Neutrophil (primary cell): Measurements from ENCODE around the gene MKRN3.
"Not testable (repeated sequence)": the region's sequence is repeated elsewhere in the genome, so short reads cannot be mapped to it uniquely, and the experiment has no call there.

Experiments
- H3K27ac ChIP-seq: fragments of 200-600 bp; sonication (generic); 2 replicates; pipeline ENCODE4 v1.5.1; 2016; ENCODE audit warnings: mild to moderate bottlenecking, moderate library complexity
- H3K27me3 ChIP-seq: fragments of 200-600 bp; sonication (generic); 2 replicates; pipeline ENCODE4 v1.6.0; 2016; ENCODE audit warnings: mild to moderate bottlenecking
- H3K36me3 ChIP-seq: fragments of 200-600 bp; sonication (generic); 2 replicates; pipeline ENCODE4 v1.5.1; 2017
- H3K4me1 ChIP-seq, 2 experiments: fragments of 200-600 bp in 1 of 2; sonication (generic) in 1 of 2; 1 replicate in 1 of 2; 2 replicates in 1 of 2; pipeline versions ENCODE4 v1.5.1 to v1.6.1; 2013 to 2016; ENCODE audit warnings: low read depth in 1 of 2, low read length in 1 of 2, mild to moderate bottlenecking in 1 of 2, moderate library complexity in 1 of 2; ENCODE audit not compliant: control insufficient read depth in 1 of 2, insufficient read depth in 1 of 2
- H3K4me3 ChIP-seq, 2 experiments: fragments of 200-600 bp in 1 of 2; sonication (generic) in 1 of 2; 1 replicate in 1 of 2; 2 replicates in 1 of 2; pipeline ENCODE4 v1.5.1; 2013 to 2016; ENCODE audit warnings: low read depth in 1 of 2, low read length in 1 of 2, mild to moderate bottlenecking in 1 of 2, moderate library complexity in 1 of 2
- H3K9me3 ChIP-seq: fragments of 200-600 bp; sonication (generic); 2 replicates; pipeline ENCODE4 v1.5.1; 2016
- CTCF ChIP-seq: fragments of 200-600 bp; sonication (generic); IDR thresholded peaks from 2 replicates; pipeline ENCODE4 v1.5.1; 2016; ENCODE audit warnings: antibody characterized with exemption

The MKRN3 gene

GRCh38 chr15:23596736-23597135 is 31.3 kb downstream of the MKRN3 start:
- no peak for TF ChIP-seq CTCF
- no peaks in the 10 kb centered on the region for H3K36me3 ChIP-seq
- no peak overlapping the region for H3K27ac ChIP-seq
- no peaks in the 10 kb centered on the region for H3K9me3 ChIP-seq
- no peaks in the 10 kb centered on the region for H3K27me3 ChIP-seq
- no peak overlapping the region for H3K4me3 ChIP-seq
- no peaks in the 10 kb centered on the region for H3K4me1 ChIP-seq

GRCh38 chr15:23597278-23597677 is 31.8 kb downstream of the MKRN3 start:
- not testable (repeated sequence) for H3K9me3 ChIP-seq, H3K4me1 ChIP-seq, H3K27ac ChIP-seq, H3K27me3 ChIP-seq, H3K4me3 ChIP-seq, H3K36me3 ChIP-seq

GRCh38 chr15:23599053-23599452 is 33.6 kb downstream of the MKRN3 start:
- Histone ChIP-seq H3K4me1 (no peaks in the 10 kb centered on the region), H3K9me3 (no peaks in the 10 kb centered on the region), H3K27ac (no peak overlapping the region), H3K4me3 (no peak overlapping the region), H3K27me3 (no peaks in the 10 kb centered on the region), H3K36me3 (no peaks in the 10 kb centered on the region)
- TF ChIP-seq CTCF, result no peak

- TF ChIP-seq CTCF, result no peak
- Histone ChIP-seq H3K4me3 (no peak overlapping the region), H3K4me1 (no peaks in the 10 kb centered on the region), H3K27me3 (no peaks in the 10 kb centered on the region), H3K9me3 (no peaks in the 10 kb centered on the region), H3K27ac (no peak overlapping the region), H3K36me3 (no peaks in the 10 kb centered on the region)
Observed at GRCh38 chr15:23602124-23602523, 36.6 kb downstream of the MKRN3 start.

GRCh38 chr15:23606226-23606625 is 40.8 kb downstream of the MKRN3 start:
- Histone ChIP-seq H3K4me3 (no peak overlapping the region), H3K36me3 (no peaks in the 10 kb centered on the region), H3K27ac (no peak overlapping the region), H3K9me3 (no peaks in the 10 kb centered on the region), H3K4me1 (no peaks in the 10 kb centered on the region), H3K27me3 (no peaks in the 10 kb centered on the region)
- no peak for TF ChIP-seq CTCF

GRCh38 chr15:23616536-23616935 is 51.1 kb downstream of the MKRN3 start:
- no peak for TF ChIP-seq CTCF
- H3K9me3 ChIP-seq, result no peaks in the 10 kb centered on the region
- no peak overlapping the region for H3K4me3 ChIP-seq

More at GRCh38 chr15:23616536-23616935, 51.1 kb downstream of the MKRN3 start:
- H3K27me3 ChIP-seq, result no peaks in the 10 kb centered on the region
- no peaks in the 10 kb centered on the region for H3K36me3 ChIP-seq
- no peak overlapping the region for H3K27ac ChIP-seq
- H3K4me1 ChIP-seq, result no peaks in the 10 kb centered on the region
